ENCODE data around the gene UVSSA. TPM values are rescaled to one million over a fixed set of nuclear protein-coding genes. Genes with fewer than 3 reads are reported as not detected.

The UVSSA gene
- total RNA-seq, 2 donors from 2014 or later: 50.4 to 61.6 TPM

GRCh38 chr4:1363513-1363912 is 16.5 kb downstream of the UVSSA start:
- no peaks in the 10 kb centered on the region for H3K9me3 ChIP-seq (ENCODE audit: control insufficient read depth, low read length)
- no peak overlapping the region for H3K27ac Mint-ChIP-seq
- H3K9ac ChIP-seq (ENCODE audit: extremely low read depth, low read length, poor library complexity, severe bottlenecking): no peak overlapping the region
- TF ChIP-seq, protein P1, sequence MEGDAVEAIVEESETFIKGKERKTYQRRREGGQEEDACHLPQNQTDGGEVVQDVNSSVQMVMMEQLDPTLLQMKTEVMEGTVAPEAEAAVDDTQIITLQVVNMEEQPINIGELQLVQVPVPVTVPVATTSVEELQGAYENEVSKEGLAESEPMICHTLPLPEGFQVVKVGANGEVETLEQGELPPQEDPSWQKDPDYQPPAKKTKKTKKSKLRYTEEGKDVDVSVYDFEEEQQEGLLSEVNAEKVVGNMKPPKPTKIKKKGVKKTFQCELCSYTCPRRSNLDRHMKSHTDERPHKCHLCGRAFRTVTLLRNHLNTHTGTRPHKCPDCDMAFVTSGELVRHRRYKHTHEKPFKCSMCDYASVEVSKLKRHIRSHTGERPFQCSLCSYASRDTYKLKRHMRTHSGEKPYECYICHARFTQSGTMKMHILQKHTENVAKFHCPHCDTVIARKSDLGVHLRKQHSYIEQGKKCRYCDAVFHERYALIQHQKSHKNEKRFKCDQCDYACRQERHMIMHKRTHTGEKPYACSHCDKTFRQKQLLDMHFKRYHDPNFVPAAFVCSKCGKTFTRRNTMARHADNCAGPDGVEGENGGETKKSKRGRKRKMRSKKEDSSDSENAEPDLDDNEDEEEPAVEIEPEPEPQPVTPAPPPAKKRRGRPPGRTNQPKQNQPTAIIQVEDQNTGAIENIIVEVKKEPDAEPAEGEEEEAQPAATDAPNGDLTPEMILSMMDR (conservative IDR thresholded peaks at IDR 0.05): no peak
- WGBS, 2 experiments (ENCODE audit: insufficient coverage in 1 of 2, insufficient read length in 1 of 2): 95 to 96% methylated on average over 11 of the region's 11 CpGs
- H3K36me3 Mint-ChIP-seq (ENCODE audit: low read depth): peaks cover 14% of the 10 kb centered on the region
- no peaks in the 10 kb centered on the region for H3K4me1 Mint-ChIP-seq
- H3K27me3 Mint-ChIP-seq (ENCODE audit: insufficient read depth): no peaks in the 10 kb centered on the region
- H3K4me1 ChIP-seq (ENCODE audit: control insufficient read depth, insufficient read depth, low read length): no peaks in the 10 kb centered on the region
- no peak for DNase-seq
- no peak overlapping the region for H3K4me3 ChIP-seq (ENCODE audit: low read length)
- H3K4me3 Mint-ChIP-seq: no peak overlapping the region
- H3K36me3 ChIP-seq (ENCODE audit: control insufficient read depth, insufficient read depth, low read length): peaks cover 1% of the 10 kb centered on the region
- no peaks in the 10 kb centered on the region for H3K27me3 ChIP-seq (ENCODE audit: control insufficient read depth, insufficient read depth, low read length, poor library complexity, severe bottlenecking)
- H3K9me3 Mint-ChIP-seq: no peaks in the 10 kb centered on the region
- H3K27ac ChIP-seq (ENCODE audit: low read depth, low read length): no peak overlapping the region

GRCh38 chr4:1364217-1364616 is 17.2 kb downstream of the UVSSA start:
- Histone ChIP-seq H3K27me3 (ENCODE audit: control insufficient read depth, insufficient read depth, low read length, poor library complexity, severe bottlenecking) (no peaks in the 10 kb centered on the region), H3K36me3 (ENCODE audit: control insufficient read depth, insufficient read depth, low read length) (no peaks in the 10 kb centered on the region), H3K9me3 (ENCODE audit: control insufficient read depth, low read length) (no peaks in the 10 kb centered on the region), H3K4me3 (ENCODE audit: low read length) (no peak overlapping the region), H3K27ac (ENCODE audit: low read depth, low read length) (no peak overlapping the region), H3K9ac (ENCODE audit: extremely low read depth, low read length, poor library complexity, severe bottlenecking) (no peak overlapping the region), H3K4me1 (ENCODE audit: control insufficient read depth, insufficient read depth, low read length) (no peaks in the 10 kb centered on the region)
- TF ChIP-seq, protein P1 (conservative IDR thresholded peaks at IDR 0.05): no peak
- DNase-seq: no peak
- Mint-ChIP-seq H3K27me3 (ENCODE audit: insufficient read depth) (no peaks in the 10 kb centered on the region), H3K4me1 (no peaks in the 10 kb centered on the region), H3K9me3 (no peaks in the 10 kb centered on the region), H3K4me3 (no peak overlapping the region), H3K36me3 (ENCODE audit: low read depth) (peaks cover 12% of the 10 kb centered on the region), H3K27ac (no peak overlapping the region)
- WGBS, 2 experiments (ENCODE audit: insufficient coverage in 1 of 2, insufficient read length in 1 of 2): 87 to 96% methylated on average over 14 to 15 of the region's 18 CpGs

GRCh38 chr4:1364748-1365147 is 17.7 kb downstream of the UVSSA start:
- H3K36me3 ChIP-seq (ENCODE audit: control insufficient read depth, insufficient read depth, low read length): no peaks in the 10 kb centered on the region
- H3K9me3 ChIP-seq (ENCODE audit: control insufficient read depth, low read length): no peaks in the 10 kb centered on the region
- H3K27ac Mint-ChIP-seq: no peak overlapping the region
- no peak overlapping the region for H3K27ac ChIP-seq (ENCODE audit: low read depth, low read length)
- TF ChIP-seq, protein P1 (conservative IDR thresholded peaks at IDR 0.05): no peak
- no peak overlapping the region for H3K4me3 ChIP-seq (ENCODE audit: low read length)
- H3K4me3 Mint-ChIP-seq: no peak overlapping the region
- H3K36me3 Mint-ChIP-seq (ENCODE audit: low read depth): peaks cover 9% of the 10 kb centered on the region
- H3K9me3 Mint-ChIP-seq: no peaks in the 10 kb centered on the region
- no peaks in the 10 kb centered on the region for H3K27me3 Mint-ChIP-seq (ENCODE audit: insufficient read depth)
- DNase-seq: no peak
- 85 to 92% methylated on average over 6 to 13 of the region's 13 CpGs for WGBS, 2 experiments (ENCODE audit: insufficient coverage in 1 of 2, insufficient read length in 1 of 2)
- no peaks in the 10 kb centered on the region for H3K27me3 ChIP-seq (ENCODE audit: control insufficient read depth, insufficient read depth, low read length, poor library complexity, severe bottlenecking)
- no peaks in the 10 kb centered on the region for H3K4me1 ChIP-seq (ENCODE audit: control insufficient read depth, insufficient read depth, low read length)
- no peaks in the 10 kb centered on the region for H3K4me1 Mint-ChIP-seq
- no peak overlapping the region for H3K9ac ChIP-seq (ENCODE audit: extremely low read depth, low read length, poor library complexity, severe bottlenecking)
